Measurements from ENCODE around the gene ITM2C.

Gene ITM2C

GRCh38 chr2:230908595-230909191 lies 44.0 kb downstream of the ITM2C start:
- peak; percentile 93 for DNase-seq

GRCh38 chr2:230909841-230910545 lies 45.3 kb downstream of the ITM2C start:
- DNase-seq, result no peak

GRCh38 chr2:230910546-230911177 lies 45.9 kb downstream of the ITM2C start:
- no peak for DNase-seq

- no peak for DNase-seq
These were observed 47.3 kb downstream of the ITM2C start for GRCh38 chr2:230912046-230912445.

- DNase-seq, result no peak
These were observed 48.0 kb downstream of the ITM2C start for GRCh38 chr2:230912724-230913123.

- DNase-seq, result no peak
These were observed 48.8 kb downstream of the ITM2C start for GRCh38 chr2:230913406-230914143.

- DNase-seq, result no peak
These were observed 50.1 kb downstream of the ITM2C start for GRCh38 chr2:230914886-230915285.

- no peak for DNase-seq
These were observed 50.6 kb downstream of the ITM2C start for GRCh38 chr2:230915319-230915718.

- no peak for DNase-seq
These were observed 51.5 kb downstream of the ITM2C start for GRCh38 chr2:230916218-230916617.

- DNase-seq, result no peak
These were observed 54.5 kb downstream of the ITM2C start for GRCh38 chr2:230919240-230919639.

- no peak for DNase-seq
These were observed 54.9 kb downstream of the ITM2C start for GRCh38 chr2:230919681-230920080.

- no peak for DNase-seq
These were observed 55.4 kb downstream of the ITM2C start for GRCh38 chr2:230920167-230920566.

- DNase-seq, result no peak
These were observed 57.3 kb downstream of the ITM2C start for GRCh38 chr2:230921806-230922595.

GRCh38 chr2:230922951-230923717 lies 58.4 kb downstream of the ITM2C start:
- DNase-seq, result no peak

GRCh38 chr2:230924092-230924469 lies 59.3 kb downstream of the ITM2C start:
- no peak for DNase-seq

- DNase-seq, result no peak
These were observed 60.0 kb downstream of the ITM2C start, which contains the start of gene GPR55 for GRCh38 chr2:230924470-230925341. GPR55 (minus strand) TSS chr2:230925242; CDS start chr2:230910962, 14,280 bp downstream.

- no peak for DNase-seq
These were observed 60.7 kb downstream of the ITM2C start for GRCh38 chr2:230925443-230925878.

GRCh38 chr2:230925879-230926765 lies 61.4 kb downstream of the ITM2C start:
- DNase-seq, result no peak

- no peak for DNase-seq
These were observed 63.1 kb downstream of the ITM2C start for GRCh38 chr2:230927711-230928341.
